Kidney (tissue), 14 donors: ENCODE data around the gene FBXO42. TPM values are rescaled to one million over a fixed set of nuclear protein-coding genes. Genes with fewer than 3 reads are reported as not detected.

Experiments used
- DNase-seq, 5 donors: peaks; one replicate each; pipeline ENCODE4 v3.0.0-alpha.2; 2013 to 2020
- FAIRE-seq: peaks from 2 replicates; lab custom pipeline; 2012; peaks lifted over from hg19 to GRCh38; lab: Jason Lieb, UNC
- H3K27ac ChIP-seq, 2 donors: one replicate each; pipeline ENCODE4 v1.7.0; 2013; ENCODE audit warnings: low read depth in 2 of 2, low read length in 2 of 2, inconsistent platforms in 1 of 2
- H3K27me3 ChIP-seq: one replicate; pipeline ENCODE4 v1.7.1; 2013; ENCODE audit warnings: low read length, inconsistent platforms; ENCODE audit not compliant: control insufficient read depth, insufficient read depth
- H3K36me3 ChIP-seq, 3 donors: one replicate each; pipeline versions ENCODE4 v1.7.0 to v1.7.1; 2013; ENCODE audit warnings: low read length in 3 of 3, control low read depth in 1 of 3, inconsistent platforms in 1 of 3; ENCODE audit not compliant: insufficient read depth in 3 of 3, control insufficient read depth in 2 of 3
- H3K4me1 ChIP-seq, 3 donors: one replicate each; pipeline versions ENCODE4 v1.7.0 to v1.7.1; 2013; ENCODE audit warnings: low read length in 3 of 3, inconsistent platforms in 1 of 3, low read depth in 1 of 3; ENCODE audit not compliant: control insufficient read depth in 2 of 3, insufficient read depth in 2 of 3
- H3K4me3 ChIP-seq, 3 donors: one replicate each; pipeline versions ENCODE4 v1.7.0 to v1.8.1; 2013; ENCODE audit warnings: low read length in 3 of 3, control low read depth in 1 of 3, inconsistent platforms in 1 of 3
- H3K9ac ChIP-seq, 3 donors: one replicate each; pipeline versions ENCODE4 v1.7.0 to v1.7.1; 2013; ENCODE audit warnings: low read length in 3 of 3, control low read depth in 1 of 3, inconsistent platforms in 1 of 3
- H3K9me3 ChIP-seq, 3 donors: one replicate each; pipeline versions ENCODE4 v1.7.0 to v1.7.1; 2013; ENCODE audit warnings: low read length in 3 of 3, control low read depth in 1 of 3, inconsistent platforms in 1 of 3; ENCODE audit not compliant: control insufficient read depth in 2 of 3, insufficient read depth in 1 of 3
- CTCF ChIP-seq: IDR thresholded peaks from 3 replicates; pipeline ENCODE4 v1.5.1; 2012; ENCODE audit warnings: mild to moderate bottlenecking, moderate library complexity, borderline replicate concordance; ENCODE audit not compliant: insufficient read depth; ENCODE audit errors: extremely low read depth
- intact Hi-C: fragments of 100-400 bp; cut with DNase I; formaldehyde crosslinking; loops from one replicate; pipeline ENCODE4 v1.11.1; 2022
- polyA plus RNA-seq: library from polyadenylated mRNA; stranded (reverse); fragments of 350-450 nt; fragmentation: Illumina TruSeq; extraction: RNeasy Lipid Tissue Mini Kit (QIAGEN cat#74804); gene quantifications from one replicate; pipeline ENCODE4 v1.2.3, GENCODE V29; 2014; ENCODE audit warnings: low read depth, low replicate concordance; ENCODE audit not compliant: insufficient read depth
- total RNA-seq: library from RNA; stranded (reverse); fragmentation: NEBNext Ultra II Directional; extraction: Animal tissue kit (Norgen Biotek cat#: 25700); gene quantifications from one replicate; pipeline ENCODE4 v1.2.1, GENCODE V29; 2021
- donor health status: control.
- donor health status: control.
- donor health status: control.
- donor health status: control.
- donor health status: control.
- donor health status: DM: yes; HTN: yes; CAD: no.
- donor health status: Normal renal cell carcinoma (clear cell type).

The FBXO42 gene
- total and polyA plus RNA-seq, 2 donors from 2014 or later = 14.1 to 22.1 TPM

DNA sequence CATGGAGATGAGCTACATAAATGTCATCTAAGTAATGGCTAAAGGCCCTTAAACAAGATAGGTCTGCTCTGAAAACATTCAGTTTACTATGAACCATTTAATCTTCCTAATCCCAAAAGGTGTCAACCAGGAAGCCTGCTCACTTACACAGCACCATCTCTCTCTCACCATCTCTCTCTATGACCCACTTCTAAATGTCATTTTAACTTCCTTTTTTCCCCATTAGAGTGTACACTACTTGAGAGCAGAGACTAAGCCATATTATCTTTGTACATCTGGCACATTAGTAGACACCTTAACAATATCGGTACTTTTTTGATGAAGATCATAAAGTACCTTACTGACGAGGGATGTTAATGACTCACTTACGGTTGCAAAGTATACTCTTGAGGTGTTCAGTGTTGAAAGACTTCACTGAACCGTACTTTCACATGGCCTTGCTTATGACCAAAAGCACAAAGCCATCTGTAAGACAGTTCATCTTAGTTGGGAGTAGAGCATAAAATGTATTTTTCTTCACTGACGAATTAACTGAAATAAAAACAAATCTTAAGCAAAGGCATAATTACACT lies 25.4 kb downstream of the FBXO42 start:
- no peak for FAIRE-seq
- Histone ChIP-seq H3K36me3 (no peaks in the 10 kb centered on the region), H3K4me3 (no peak overlapping the region), H3K4me1 (no peaks in the 10 kb centered on the region), H3K27ac (no peak overlapping the region), H3K27me3 (no peaks in the 10 kb centered on the region), H3K9ac (no peak overlapping the region), H3K9me3 (no peaks in the 10 kb centered on the region)
- no peak for DNase-seq
- intact Hi-C loops = no loop called here
- TF ChIP-seq CTCF = no peak

- FAIRE-seq (no peak), DNase-seq (no peak)
- Histone ChIP-seq H3K27ac (no peak overlapping the region), H3K9me3 (no peaks in the 10 kb centered on the region), H3K36me3 (no peaks in the 10 kb centered on the region), H3K27me3 (no peaks in the 10 kb centered on the region), H3K9ac (no peak overlapping the region), H3K4me1 (peaks cover 0 to 7% (median 0%) of the 10 kb centered on the region in 3 donors), H3K4me3 (no peak overlapping the region)
- TF ChIP-seq CTCF = no peak
- intact Hi-C loops = no loop called here
Measured at GRCh38 chr1:16324456-16324890, 27.8 kb downstream of the FBXO42 start.

DNA sequence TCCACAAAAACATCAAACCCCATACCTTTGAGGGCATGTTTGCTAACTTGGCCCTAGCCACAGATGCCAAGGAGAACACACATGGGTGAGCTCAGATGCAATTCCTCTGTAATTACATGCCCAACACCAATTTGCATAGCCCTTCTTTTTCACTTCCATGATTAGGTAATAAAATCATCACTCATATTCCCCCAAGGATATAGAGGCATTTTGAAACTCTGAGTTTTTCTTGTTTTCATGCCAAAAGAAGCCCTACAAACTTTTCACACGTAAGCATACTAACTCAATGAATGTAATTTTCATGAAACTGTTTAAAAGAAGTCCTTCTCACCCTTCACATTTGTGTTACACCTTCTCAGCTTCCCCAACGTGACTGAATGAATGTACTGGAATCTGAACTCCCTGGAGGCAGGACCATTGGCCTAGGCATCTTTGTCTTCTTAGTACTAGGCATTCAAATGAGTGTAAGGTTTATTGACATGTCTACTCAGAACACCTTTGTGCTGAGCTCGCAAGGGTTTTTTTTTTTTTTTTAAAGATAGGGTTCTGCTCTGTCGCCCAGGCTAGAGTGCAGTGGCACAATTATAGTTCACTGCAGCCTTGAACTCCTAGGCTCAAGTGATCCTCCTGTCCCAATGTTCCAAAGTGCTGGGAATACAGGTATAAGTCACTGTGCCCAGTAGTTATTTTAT lies 31.0 kb downstream of the FBXO42 start:
- no peak overlapping the region for H3K27ac ChIP-seq
- intact Hi-C loops = no loop called here
- no peaks in the 10 kb centered on the region for H3K27me3 ChIP-seq
- TF ChIP-seq CTCF = no peak
- no peak for DNase-seq
- H3K9ac ChIP-seq = no peak overlapping the region
- H3K4me1 ChIP-seq = peaks cover 0 to 7% (median 3%) of the 10 kb centered on the region in 3 donors
- no peaks in the 10 kb centered on the region for H3K36me3 ChIP-seq
- FAIRE-seq = no peak
- no peak overlapping the region for H3K4me3 ChIP-seq
- no peaks in the 10 kb centered on the region for H3K9me3 ChIP-seq
